Right lobe of liver (tissue), 6 donors: ENCODE results near the gene BTG2. TPM values are rescaled to one million over a fixed set of nuclear protein-coding genes. Genes with fewer than 3 reads are reported as not detected.

Source experiments
- ATAC-seq, 4 donors: fragments of 200-7000 bp; cut with Tn5 transposase; one replicate each; pipeline ENCODE4 v1.9.1; 2020; ENCODE audit warnings: mild to moderate bottlenecking in 4 of 4, moderate library complexity in 4 of 4
- DNase-seq, 3 donors: peaks; one replicate each; pipeline ENCODE4 v3.0.0-alpha.2; 2020
- H3K27ac ChIP-seq, 3 donors: fragments of 200-600 bp; one replicate each; pipeline ENCODE4 v1.8.0; 2022
- H3K27me3 ChIP-seq, 2 donors: fragments of 200-600 bp; one replicate each; pipeline ENCODE4 v1.8.0; 2022
- H3K36me3 ChIP-seq, 4 donors: fragments of 200-600 bp; sonication (generic) in 1 of 4; one replicate each; pipeline versions ENCODE4 v1.5.1 to v1.8.0; 2017 to 2022; ENCODE audit warnings: control low read depth in 1 of 4
- H3K4me1 ChIP-seq, 4 donors: fragments of 200-600 bp; sonication (generic) in 1 of 4; one replicate each; pipeline versions ENCODE4 v1.5.1 to v1.8.0; 2017 to 2022; ENCODE audit warnings: control low read depth in 1 of 4
- H3K4me3 ChIP-seq, 3 donors: fragments of 200-600 bp; one replicate each; pipeline ENCODE4 v1.8.0; 2022
- H3K9me3 ChIP-seq, 4 donors: fragments of 200-600 bp; sonication (generic) in 1 of 4; one replicate each; pipeline versions ENCODE4 v1.5.1 to v1.8.0; 2017 to 2022; ENCODE audit warnings: control low read depth in 1 of 4
- POLR2A ChIP-seq: fragments of 450-650 bp; IDR thresholded peaks from one replicate; pipeline ENCODE4 v1.6.1; 2017; ENCODE audit warnings: antibody characterized with exemption, mild to moderate bottlenecking
- WGBS: methylation state at CpG from one replicate; pipeline ENCODE4 v1.1.6; 2018; ENCODE audit warnings: low coverage, low lambda C conversion rate; ENCODE audit not compliant: insufficient coverage; ENCODE audit errors: missing lambda C conversion rate; 5-methylcytosine and 5-hydroxymethylcytosine counted together
- intact Hi-C, 2 donors: fragments of 100-400 bp; cut with DNase I; formaldehyde crosslinking; loops; one replicate each; pipeline versions ENCODE4 v1.11.2 to v1.14.1; 2022
- small RNA-seq, 2 experiments: library from RNA; depleted of rRNA; stranded (forward); fragments of <200 nt; gene quantifications; one replicate each; pipeline ENCODE3, GENCODE V24; 2016
- total RNA-seq, 6 experiments: library from RNA; depleted of rRNA in 2 of 6; stranded (reverse); fragments of >200 nt in 2 of 6; fragmentation: NEBNext Ultra II Directional in 3 of 6; extraction: Animal tissue kit (Norgen Biotek cat#: 25700) in 3 of 6; gene quantifications; one replicate each; pipeline versions ENCODE4 v1.1.0 to v1.2.4, GENCODE V29; 2016 to 2023
- TF ChIP-seq, protein P1 (sequence below), 4 donors: fragments of 200-600 bp in 3 of 4; fragments of 450-650 bp in 1 of 4; IDR thresholded peaks; one replicate each; pipeline versions ENCODE4 v1.5.1 to v1.8.0; 2016 to 2022; ENCODE audit warnings: antibody characterized with exemption in 4 of 4, mild to moderate bottlenecking in 2 of 4
- donor health status: DM: no; HTN: yes; CAD: no.
- donor health status: DM: no; HTN: no; CAD: no.
- donor health status: DM: no; HTN: no; CAD: no.
- donor health status: DM: no; HTN: yes; CAD: no.
- donor health status: DM: no; HTN: yes; CAD: no.

BTG2 gene
- total RNA-seq, 6 experiments from 2014 or later, result 2.0 to 11.2 (median 5.4) TPM

DNA sequence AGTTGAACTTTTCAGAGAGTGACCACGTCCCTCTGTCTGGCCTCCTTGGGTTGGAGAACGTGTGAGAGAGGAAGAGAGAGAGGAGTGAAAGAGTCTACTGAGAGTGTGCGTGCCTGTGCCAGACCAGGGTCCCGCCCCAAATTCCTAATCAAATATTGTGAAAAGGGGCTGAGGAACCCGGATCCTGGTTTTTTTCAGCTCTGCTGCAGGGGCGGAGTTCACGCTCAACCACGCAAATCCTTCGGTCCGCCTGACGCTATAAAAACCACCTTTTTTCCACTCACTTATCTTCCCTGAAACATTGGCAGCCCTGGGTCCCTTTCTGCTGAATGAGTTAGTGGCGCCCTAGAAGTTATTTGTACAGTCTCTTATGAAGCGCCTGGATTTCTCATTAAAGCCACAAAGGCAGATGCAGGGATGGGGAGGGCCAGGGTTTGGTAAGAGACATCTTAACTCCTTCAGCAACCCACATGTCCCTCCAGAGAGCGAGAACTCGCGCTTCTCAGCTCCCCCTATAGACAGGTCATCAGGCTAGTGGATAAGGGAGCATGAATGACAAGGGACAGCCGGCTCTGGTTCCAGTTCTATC is 45.8 kb downstream of the BTG2 start, which contains the start of gene FMOD:
TSS of gene FMOD (minus strand) at position 86 of the 589 bp plus-strand sequence. CDS start 2,852 bp downstream, outside the sequence.
- DNase-seq, result no peak
- H3K27ac ChIP-seq, result peak within 1 kb of the TSS in 1 of 3 donors; percentile 28
- peak within 1 kb of the TSS in 1 of 3 donors; percentile 8 for H3K4me3 ChIP-seq
- TF ChIP-seq, protein P1, sequence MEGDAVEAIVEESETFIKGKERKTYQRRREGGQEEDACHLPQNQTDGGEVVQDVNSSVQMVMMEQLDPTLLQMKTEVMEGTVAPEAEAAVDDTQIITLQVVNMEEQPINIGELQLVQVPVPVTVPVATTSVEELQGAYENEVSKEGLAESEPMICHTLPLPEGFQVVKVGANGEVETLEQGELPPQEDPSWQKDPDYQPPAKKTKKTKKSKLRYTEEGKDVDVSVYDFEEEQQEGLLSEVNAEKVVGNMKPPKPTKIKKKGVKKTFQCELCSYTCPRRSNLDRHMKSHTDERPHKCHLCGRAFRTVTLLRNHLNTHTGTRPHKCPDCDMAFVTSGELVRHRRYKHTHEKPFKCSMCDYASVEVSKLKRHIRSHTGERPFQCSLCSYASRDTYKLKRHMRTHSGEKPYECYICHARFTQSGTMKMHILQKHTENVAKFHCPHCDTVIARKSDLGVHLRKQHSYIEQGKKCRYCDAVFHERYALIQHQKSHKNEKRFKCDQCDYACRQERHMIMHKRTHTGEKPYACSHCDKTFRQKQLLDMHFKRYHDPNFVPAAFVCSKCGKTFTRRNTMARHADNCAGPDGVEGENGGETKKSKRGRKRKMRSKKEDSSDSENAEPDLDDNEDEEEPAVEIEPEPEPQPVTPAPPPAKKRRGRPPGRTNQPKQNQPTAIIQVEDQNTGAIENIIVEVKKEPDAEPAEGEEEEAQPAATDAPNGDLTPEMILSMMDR (IDR thresholded peaks at IDR 0.05), result peak in 1 of 4 donors; percentile 19
- TF ChIP-seq POLR2A, result peak; percentile 8
- 13% methylated on average over 16 of the region's 17 CpGs for WGBS
- ATAC-seq, result peak; percentile 46 to 68 (median 64)
- H3K27me3 ChIP-seq, result no peaks in the 10 kb centered on the region
- intact Hi-C loops, result no loop called here
- H3K36me3 ChIP-seq, result no peaks in the 10 kb centered on the region
- H3K4me1 ChIP-seq, result no peaks in the 10 kb centered on the region
- H3K9me3 ChIP-seq, result no peaks in the 10 kb centered on the region

DNA sequence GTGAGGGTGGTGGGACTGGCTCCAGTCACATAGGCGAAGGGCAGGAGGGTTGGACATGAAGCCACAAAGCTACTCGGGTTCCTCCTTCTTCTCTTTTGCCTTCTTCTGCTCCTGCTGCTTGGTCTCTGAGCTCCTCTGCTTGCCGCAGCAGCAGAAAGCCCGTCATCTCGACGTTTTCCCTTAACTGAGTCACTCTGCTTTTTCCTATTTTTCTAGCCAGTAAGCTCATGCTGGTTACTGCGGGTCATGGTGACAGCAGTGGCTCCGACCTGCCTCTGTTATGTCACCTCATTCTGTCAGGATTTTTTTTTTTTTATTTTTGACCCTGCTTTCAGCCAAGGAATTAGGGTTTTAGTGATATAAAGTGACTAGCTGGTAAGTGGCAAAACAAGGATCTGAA is 48.2 kb downstream of the BTG2 start:
- Histone ChIP-seq H3K4me3 (no peak overlapping the region), H3K36me3 (no peaks in the 10 kb centered on the region), H3K4me1 (no peaks in the 10 kb centered on the region), H3K9me3 (no peaks in the 10 kb centered on the region), H3K27ac (no peak overlapping the region), H3K27me3 (no peaks in the 10 kb centered on the region)
- intact Hi-C loops, result no loop called here
- 39% methylated on average over 7 of the region's 8 CpGs for WGBS
- TF ChIP-seq POLR2A, result no peak
- TF ChIP-seq, protein P1 (IDR thresholded peaks at IDR 0.05), result no peak
- ATAC-seq (no peak), DNase-seq (no peak)

- Histone ChIP-seq H3K9me3 (no peaks in the 10 kb centered on the region), H3K4me1 (no peaks in the 10 kb centered on the region), H3K4me3 (no peak overlapping the region), H3K36me3 (no peaks in the 10 kb centered on the region), H3K27me3 (no peaks in the 10 kb centered on the region), H3K27ac (no peak overlapping the region)
- 45% methylated on average over 2 of the region's 2 CpGs for WGBS
- peak in 1 of 4 donors; percentile 25 for ATAC-seq
- DNase-seq, result no peak
- TF ChIP-seq POLR2A, result no peak
- TF ChIP-seq, protein P1 (IDR thresholded peaks at IDR 0.05), result no peak
- intact Hi-C loops, result no loop called here
Observed at GRCh38 chr1:203354246-203354645, 48.9 kb downstream of the BTG2 start.

DNA sequence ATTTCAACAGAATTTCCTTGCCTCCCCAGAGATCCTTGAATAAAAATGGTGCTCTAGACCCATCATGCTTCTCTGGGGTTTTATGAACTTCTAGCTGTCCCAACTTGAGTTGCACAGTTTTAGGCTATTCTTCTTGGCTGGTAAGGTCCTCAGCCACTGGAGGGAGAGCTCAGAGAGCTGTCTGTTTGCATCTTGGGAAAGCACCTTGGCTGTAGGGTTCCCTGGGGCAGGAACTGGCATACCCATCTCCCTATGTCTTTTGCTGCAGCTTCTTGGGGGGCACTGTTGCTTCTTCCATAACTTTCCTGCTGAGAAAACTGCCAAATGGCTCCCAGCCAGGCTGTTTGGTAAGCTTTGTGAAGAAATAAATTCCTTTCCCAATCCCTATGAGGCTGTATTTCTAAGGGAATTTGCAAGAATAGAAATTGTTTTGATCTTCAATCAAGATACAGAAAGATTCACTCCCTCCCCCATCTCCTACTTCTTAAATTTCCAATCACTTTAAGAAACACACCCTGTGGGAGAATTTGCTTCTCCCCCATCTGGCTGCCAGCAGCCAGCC is 53.8 kb downstream of the BTG2 start:
- H3K4me3 ChIP-seq, result no peak overlapping the region
- intact Hi-C loops, result no loop called here
- no peaks in the 10 kb centered on the region for H3K4me1 ChIP-seq
- TF ChIP-seq, protein P1 (IDR thresholded peaks at IDR 0.05), result no peak
- TF ChIP-seq POLR2A, result no peak
- ATAC-seq, result no peak
- H3K9me3 ChIP-seq, result no peaks in the 10 kb centered on the region
- DNase-seq, result no peak
- no peaks in the 10 kb centered on the region for H3K27me3 ChIP-seq
- no peak overlapping the region for H3K27ac ChIP-seq
- H3K36me3 ChIP-seq, result no peaks in the 10 kb centered on the region

Small RNA genes within 50 kb of the gene (small RNA-seq; reads per million reads assigned to genes)
- gene AL359837.1 (0 reads per million in 2 experiments), gene RNU6-487P (0 reads per million in 2 experiments)

Other genes with a start within 250 kb of the BTG2 start
- not detected for gene MYOG, start 219.5 kb upstream of the BTG2 start, total RNA-seq
- under 1 TPM in 5 of 6 experiments, not detected in 1; 0.31 to 0.78 (median 0.39) TPM for gene ADORA1, start 177.8 kb upstream of the BTG2 start, total RNA-seq
- gene MYBPH, start 129.7 kb upstream of the BTG2 start, total RNA-seq, result under 1 TPM in 1 of 6 experiments, not detected in 5; 0.12 TPM
- gene CHI3L1, start 118.8 kb upstream of the BTG2 start, total RNA-seq, result 100 to 1,000 TPM in 3 of 6 experiments, 10 to 100 TPM in 2, 1 to 10 TPM in 1; 2.8 to 397 (median 219) TPM
- under 1 TPM in 3 of 6 experiments, not detected in 3; 0.46 to 0.61 (median 0.46) TPM for gene CHIT1, start 75.8 kb upstream of the BTG2 start, total RNA-seq
- gene FMOD, start 45.6 kb downstream of the BTG2 start, total RNA-seq, result 1 to 10 TPM; 2.7 to 9.0 (median 3.8) TPM
- gene PRELP, start 170.3 kb downstream of the BTG2 start, total RNA-seq, result 10 to 100 TPM in 1 of 6 experiments, 1 to 10 TPM in 5; 3.8 to 10.8 (median 5.4) TPM
- not detected for gene OPTC, start 188.6 kb downstream of the BTG2 start, total RNA-seq